Skeletal muscle satellite cell (primary cell): ENCODE data around the gene NDUFAF7.
"Not testable (repeated sequence)": the region's sequence is repeated elsewhere in the genome, so short reads cannot be mapped to it uniquely, and the experiment has no call there.

ENCODE experiments used
- H3K27me3 ChIP-seq: 2 replicates; pipeline ENCODE4 v1.7.0; 2013; ENCODE audit warnings: low read length; ENCODE audit not compliant: control insufficient read depth, insufficient read depth
- H3K36me3 ChIP-seq: 2 replicates; pipeline ENCODE4 v1.7.0; 2013; ENCODE audit warnings: mild to moderate bottlenecking, control low read depth, low read length; ENCODE audit not compliant: insufficient read depth
- H3K4me1 ChIP-seq: 2 replicates; pipeline ENCODE4 v1.7.0; 2013; ENCODE audit warnings: low read length; ENCODE audit not compliant: control insufficient read depth, insufficient read depth
- H3K4me2 ChIP-seq: 2 replicates; pipeline ENCODE4 v1.7.0; 2013; ENCODE audit warnings: mild to moderate bottlenecking, low read length
- H3K4me3 ChIP-seq: 2 replicates; pipeline ENCODE4 v1.7.0; 2013; ENCODE audit warnings: low read length
- H3K9ac ChIP-seq: 2 replicates; pipeline ENCODE4 v1.7.0; 2013; ENCODE audit warnings: mild to moderate bottlenecking, low read depth, low read length, moderate library complexity
- H3K9me3 ChIP-seq: replicated peaks from 2 replicates; pipeline ENCODE4 v1.7.0; 2013; ENCODE audit warnings: mild to moderate bottlenecking, control low read depth, low read length

Gene NDUFAF7

GRCh38 chr2:37198681-37199065 lies 32.8 kb upstream of the NDUFAF7 start:
- Histone ChIP-seq H3K4me3 (no peak overlapping the region), H3K27me3 (no peaks in the 10 kb centered on the region), H3K36me3 (peaks cover 33% of the 10 kb centered on the region), H3K9me3 (no peaks in the 10 kb centered on the region), H3K4me1 (peaks cover 9% of the 10 kb centered on the region), H3K9ac (no peak overlapping the region), H3K4me2 (no peak overlapping the region)

DNA sequence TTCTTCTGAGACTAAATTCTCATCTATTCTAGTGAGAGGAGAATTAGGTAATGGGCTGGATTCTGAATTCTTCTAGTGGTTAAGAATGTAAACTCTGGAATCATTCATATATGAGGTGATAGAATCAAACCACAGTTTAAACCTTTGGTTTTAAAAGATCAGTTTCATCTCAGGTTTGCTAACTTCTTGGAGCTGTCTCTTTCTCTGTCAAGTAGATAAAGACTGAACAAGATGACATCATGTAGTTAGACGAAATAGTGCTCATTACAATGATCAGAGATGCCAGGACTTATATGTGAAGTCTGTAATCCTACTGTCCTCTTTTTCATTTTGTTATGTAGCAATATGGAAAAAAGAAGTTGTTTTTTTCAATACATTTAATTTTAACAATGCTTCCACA lies 30.2 kb upstream of the NDUFAF7 start:
- Histone ChIP-seq H3K9me3 (no peaks in the 10 kb centered on the region), H3K4me2 (no peak overlapping the region), H3K4me1 (peaks cover 6% of the 10 kb centered on the region), H3K36me3 (peaks cover 51% of the 10 kb centered on the region), H3K9ac (no peak overlapping the region), H3K27me3 (no peaks in the 10 kb centered on the region), H3K4me3 (no peak overlapping the region)

DNA sequence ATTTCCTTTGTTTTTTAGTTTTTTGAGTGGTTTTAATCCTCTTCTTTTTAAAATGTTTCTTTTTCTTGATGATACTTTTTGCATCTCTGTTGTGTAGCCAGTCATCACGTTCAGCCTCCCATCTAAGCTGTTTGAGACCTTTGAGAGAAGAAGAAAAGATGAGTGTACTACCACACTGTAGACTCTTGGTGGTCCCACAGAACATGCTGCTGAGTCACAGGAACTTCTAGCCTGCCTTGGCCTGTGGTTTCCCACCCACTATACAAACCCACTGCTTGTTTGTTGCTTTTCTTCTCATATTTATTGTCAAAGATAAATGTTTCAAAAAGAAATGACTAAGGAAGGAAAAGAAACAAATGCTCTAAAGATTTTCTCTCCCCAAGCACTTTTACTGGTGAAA lies 29.7 kb upstream of the NDUFAF7 start:
- Histone ChIP-seq H3K36me3 (peaks cover 57% of the 10 kb centered on the region), H3K9ac (no peak overlapping the region), H3K4me2 (no peak overlapping the region), H3K27me3 (no peaks in the 10 kb centered on the region), H3K4me3 (no peak overlapping the region), H3K4me1 (peaks cover 6% of the 10 kb centered on the region), H3K9me3 (no peaks in the 10 kb centered on the region)

DNA sequence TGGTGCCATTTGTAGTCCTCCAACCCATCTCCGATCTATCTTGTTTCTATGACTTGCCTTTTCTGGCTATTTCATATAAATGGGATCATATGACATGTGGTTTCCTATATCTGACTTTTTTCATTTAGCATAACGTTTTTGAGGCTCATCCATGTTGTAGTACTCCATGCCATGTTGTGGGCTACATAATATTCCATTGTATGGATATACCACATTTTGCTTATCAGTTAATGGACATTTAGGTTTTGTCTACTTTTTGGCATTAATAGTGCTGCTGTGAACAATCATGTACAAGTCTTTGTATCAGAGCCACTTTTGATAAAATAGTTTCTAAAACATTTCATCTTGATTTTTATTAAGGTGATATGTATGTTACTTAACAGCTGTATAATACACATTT lies 27.8 kb upstream of the NDUFAF7 start:
- Histone ChIP-seq H3K9ac (no peak overlapping the region), H3K27me3 (no peaks in the 10 kb centered on the region), H3K9me3 (no peaks in the 10 kb centered on the region), H3K4me2 (no peak overlapping the region), H3K36me3 (peaks cover 75% of the 10 kb centered on the region), H3K4me1 (no peaks in the 10 kb centered on the region), H3K4me3 (no peak overlapping the region)

DNA sequence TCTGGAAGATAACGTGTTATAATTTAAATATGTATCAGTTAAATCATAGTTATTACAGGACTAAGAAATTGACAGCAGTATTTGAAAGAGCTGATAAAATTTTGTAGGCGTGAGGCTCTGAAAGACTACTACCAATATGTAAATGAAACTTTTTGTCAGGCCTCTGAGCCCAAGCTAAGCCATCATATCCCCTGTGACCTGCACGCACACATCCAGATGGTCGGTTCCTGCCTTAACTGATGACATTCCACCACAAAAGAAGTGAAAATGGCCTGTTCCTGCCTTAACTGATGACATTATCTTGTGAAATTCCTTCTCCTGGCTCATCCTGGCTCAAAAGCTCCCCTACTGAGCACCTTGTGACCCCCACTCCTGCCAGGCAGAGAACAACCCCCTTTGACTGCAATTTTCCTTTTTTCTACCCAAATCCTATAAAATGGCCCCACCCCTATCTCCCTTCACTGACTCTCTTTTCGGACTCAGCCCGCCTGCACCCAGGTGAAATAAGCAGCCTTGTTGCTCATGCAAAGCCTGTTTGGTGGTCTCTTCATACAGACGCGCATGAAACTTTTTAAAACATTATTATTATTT lies 26.3 kb upstream of the NDUFAF7 start:
- H3K36me3 ChIP-seq, result peaks cover 89% of the 10 kb centered on the region
- not testable (repeated sequence) for H3K9me3 ChIP-seq, H3K4me2 ChIP-seq, H3K9ac ChIP-seq, H3K4me3 ChIP-seq, H3K4me1 ChIP-seq, H3K27me3 ChIP-seq

GRCh38 chr2:37205689-37206341 lies 25.6 kb upstream of the NDUFAF7 start:
- Histone ChIP-seq H3K4me2 (no peak overlapping the region), H3K9me3 (no peaks in the 10 kb centered on the region), H3K4me1 (no peaks in the 10 kb centered on the region), H3K4me3 (no peak overlapping the region), H3K27me3 (no peaks in the 10 kb centered on the region), H3K9ac (no peak overlapping the region), H3K36me3 (peaks cover 89% of the 10 kb centered on the region)

DNA sequence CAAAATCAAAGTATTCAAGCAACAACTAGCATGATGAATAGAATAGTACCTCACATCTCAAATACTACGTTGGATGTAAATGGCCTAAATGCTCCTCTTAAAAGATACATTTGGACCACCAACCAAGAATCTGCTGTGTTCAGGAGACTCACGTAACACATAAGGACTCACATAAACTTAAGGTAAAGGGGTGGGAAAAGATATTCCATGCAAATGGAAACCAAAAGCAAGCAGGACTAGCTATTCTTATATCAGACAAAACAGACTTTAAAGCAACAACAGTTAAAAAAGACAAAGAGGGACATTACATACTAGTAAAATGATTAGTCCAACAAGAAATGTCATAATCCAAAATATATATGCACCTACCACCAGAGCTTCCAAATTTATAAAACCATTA lies 24.7 kb upstream of the NDUFAF7 start:
- not testable (repeated sequence) for H3K4me1 ChIP-seq, H3K9me3 ChIP-seq, H3K9ac ChIP-seq, H3K4me3 ChIP-seq, H3K4me2 ChIP-seq, H3K27me3 ChIP-seq
- H3K36me3 ChIP-seq, result peaks cover 88% of the 10 kb centered on the region

- Histone ChIP-seq H3K4me3 (no peak overlapping the region), H3K9ac (no peak overlapping the region), H3K27me3 (no peaks in the 10 kb centered on the region), H3K4me2 (no peak overlapping the region), H3K9me3 (no peaks in the 10 kb centered on the region), H3K36me3 (peaks cover 86% of the 10 kb centered on the region), H3K4me1 (peaks cover 8% of the 10 kb centered on the region)
Observed at GRCh38 chr2:37211212-37211611, 20.2 kb upstream of the NDUFAF7 start.

GRCh38 chr2:37211939-37212338 lies 19.5 kb upstream of the NDUFAF7 start:
- peaks cover 8% of the 10 kb centered on the region for H3K4me1 ChIP-seq
- H3K4me2 ChIP-seq, result no peak overlapping the region
- H3K36me3 ChIP-seq, result peaks cover 84% of the 10 kb centered on the region
- H3K27me3 ChIP-seq, result no peaks in the 10 kb centered on the region
- H3K9me3 ChIP-seq, result no peaks in the 10 kb centered on the region
- H3K4me3 ChIP-seq, result no peak overlapping the region
- H3K9ac ChIP-seq, result no peak overlapping the region

- H3K4me3 ChIP-seq, result no peak overlapping the region
- H3K9me3 ChIP-seq, result no peaks in the 10 kb centered on the region
- H3K36me3 ChIP-seq, result peaks cover 64% of the 10 kb centered on the region
- H3K4me1 ChIP-seq, result peaks cover 8% of the 10 kb centered on the region
- H3K9ac ChIP-seq, result no peak overlapping the region
- H3K4me2 ChIP-seq, result no peak overlapping the region
- H3K27me3 ChIP-seq, result no peaks in the 10 kb centered on the region
Observed at GRCh38 chr2:37215250-37215649, 16.2 kb upstream of the NDUFAF7 start.

DNA sequence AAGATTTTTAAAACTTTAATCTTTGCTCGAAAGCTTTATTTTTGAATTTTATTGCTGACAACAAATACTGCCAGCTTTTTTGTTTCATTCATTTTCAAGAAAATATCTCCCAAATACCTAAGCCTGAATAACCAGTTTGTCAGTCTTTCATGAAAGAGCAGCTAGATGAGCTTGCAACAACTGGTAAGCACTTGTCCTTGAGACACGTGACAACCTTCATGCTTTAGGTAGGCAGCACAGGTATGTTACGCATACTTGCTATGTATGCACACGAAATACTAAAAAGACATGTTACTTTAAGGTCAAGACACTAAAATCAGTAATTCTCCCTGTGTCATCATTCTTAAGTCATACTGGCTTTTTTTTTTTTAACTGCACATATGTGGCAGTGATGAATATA lies 12.4 kb upstream of the NDUFAF7 start:
- H3K4me1 ChIP-seq, result peaks cover 6% of the 10 kb centered on the region
- no peak overlapping the region for H3K9ac ChIP-seq
- H3K4me3 ChIP-seq, result no peak overlapping the region
- peaks cover 54% of the 10 kb centered on the region for H3K36me3 ChIP-seq
- H3K27me3 ChIP-seq, result no peaks in the 10 kb centered on the region
- H3K4me2 ChIP-seq, result no peak overlapping the region
- no peaks in the 10 kb centered on the region for H3K9me3 ChIP-seq

GRCh38 chr2:37223131-37223530 lies 8.3 kb upstream of the NDUFAF7 start:
- no peak overlapping the region for H3K4me3 ChIP-seq
- peaks cover 49% of the 10 kb centered on the region for H3K36me3 ChIP-seq
- no peak overlapping the region for H3K9ac ChIP-seq
- H3K27me3 ChIP-seq, result no peaks in the 10 kb centered on the region
- no peaks in the 10 kb centered on the region for H3K9me3 ChIP-seq
- no peak overlapping the region for H3K4me2 ChIP-seq
- H3K4me1 ChIP-seq, result no peaks in the 10 kb centered on the region
